NCI-H128 (cell line): ENCODE measurements around the gene EVA1A.

ENCODE experiments used
- DNase-seq: peaks from one replicate; lab custom pipeline; 2025; ENCODE audit not compliant: unreplicated experiment; lab: John Stamatoyannopoulos, UW

Gene EVA1A

DNA sequence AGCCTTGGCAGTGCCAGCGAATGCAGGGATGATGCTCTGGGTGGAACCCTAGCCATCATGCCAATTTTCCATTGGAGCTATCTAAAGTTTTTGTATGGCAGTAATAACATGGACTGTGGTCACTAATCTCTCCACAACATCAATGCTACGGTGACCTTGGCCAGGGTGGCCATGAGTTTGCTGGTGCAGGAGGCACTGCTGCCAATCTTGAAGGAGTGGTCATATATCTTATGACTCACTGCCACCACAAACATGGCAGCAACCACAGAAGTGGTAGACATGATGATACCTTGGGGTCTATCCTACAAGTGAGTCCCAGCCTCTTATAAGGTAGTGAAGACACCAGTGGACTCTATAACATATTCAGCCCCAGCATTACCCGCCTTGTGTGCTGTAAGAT, 104.6 kb downstream of the EVA1A start:
- no peak for DNase-seq

GRCh38 chr2:75454241-75454620, 106.5 kb downstream of the EVA1A start:
- DNase-seq: no peak

GRCh38 chr2:75453384-75454240, 107.1 kb downstream of the EVA1A start:
- DNase-seq: no peak

DNA sequence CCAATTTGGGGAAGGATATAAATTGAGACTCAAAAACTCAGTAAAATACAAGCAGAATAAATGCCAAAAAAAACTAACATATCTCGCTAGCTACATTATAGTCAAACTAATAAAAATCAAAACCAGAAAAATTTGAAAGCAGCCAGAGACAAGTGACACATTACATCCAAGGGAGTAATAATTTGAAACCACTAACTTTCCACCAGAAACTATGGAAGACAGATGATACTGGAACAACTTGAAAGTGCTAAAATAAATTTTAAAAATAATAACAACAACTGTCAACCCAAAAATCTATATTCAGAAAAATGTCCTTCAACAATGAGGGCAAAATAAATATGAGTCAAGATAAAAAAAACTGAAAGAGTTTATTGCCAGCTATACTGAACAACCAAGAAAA, 110.7 kb downstream of the EVA1A start:
- no peak for DNase-seq

DNA sequence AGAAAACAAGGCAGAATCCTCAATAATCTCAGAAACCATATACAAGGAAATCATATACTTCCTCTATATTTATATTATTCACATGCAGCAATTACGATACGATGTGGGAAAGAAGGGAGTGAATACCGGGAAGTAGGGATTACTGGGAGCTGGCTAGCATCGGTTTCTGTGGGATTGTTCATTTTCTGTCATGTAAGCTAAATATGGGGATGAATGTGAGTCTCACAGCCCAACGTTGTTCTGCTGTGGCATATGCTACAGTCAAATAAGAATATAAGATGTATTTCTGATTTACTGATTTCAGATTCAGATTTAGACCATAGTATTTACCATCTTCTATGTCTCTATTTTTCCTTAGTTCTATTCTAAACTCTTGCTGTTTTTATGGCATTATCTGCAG, 113.6 kb downstream of the EVA1A start:
- DNase-seq: no peak
